GM18520 (cell line): ENCODE measurements around the gene SH3PXD2A.
"Not testable (repeated sequence)": the region's sequence is repeated elsewhere in the genome, so short reads cannot be mapped to it uniquely, and the experiment has no call there.

Experiments used
- ATAC-seq: cut with Tn5 transposase; IDR thresholded peaks from one replicate; pipeline ENCODE4 v1.9.1; 2021; ENCODE audit not compliant: unreplicated experiment

Gene SH3PXD2A

DNA sequence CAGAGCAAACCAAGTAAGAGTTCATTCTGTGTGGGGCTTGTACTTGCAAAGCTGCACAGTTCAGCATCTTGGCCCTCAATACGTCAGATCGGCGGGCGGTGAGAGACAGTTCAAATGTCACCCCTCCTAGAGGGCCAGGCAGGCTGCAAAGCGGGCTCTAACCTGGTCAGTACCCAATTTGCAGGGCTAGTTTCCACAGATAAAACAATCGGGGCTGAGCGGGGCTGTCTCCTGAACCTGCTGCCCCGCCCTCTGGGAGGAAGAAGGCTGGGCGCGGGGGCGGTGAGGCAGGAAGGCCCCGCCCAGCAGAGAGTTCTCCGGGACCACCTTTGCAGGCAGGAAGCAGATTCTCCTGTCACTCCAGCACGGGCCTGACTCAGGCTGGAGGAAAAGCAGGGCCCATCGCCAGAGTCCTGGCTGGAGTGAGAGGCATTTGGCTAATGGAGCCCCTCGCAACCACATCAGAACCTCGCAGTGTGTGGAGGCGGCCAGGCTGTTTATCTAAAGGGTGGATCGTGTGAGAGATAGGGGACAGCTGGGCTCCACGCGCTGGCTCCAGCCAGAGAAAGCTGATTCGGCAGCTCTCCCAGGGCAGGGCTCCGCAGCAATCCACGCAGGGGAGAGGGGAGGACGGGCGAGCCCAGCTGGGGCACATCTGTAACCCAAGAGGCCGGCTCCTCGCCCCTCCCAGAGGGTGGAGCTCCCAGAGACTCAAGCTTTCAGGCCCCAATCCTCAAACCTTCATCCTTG is 83.1 kb downstream of the SH3PXD2A start:
- no peak for ATAC-seq

DNA sequence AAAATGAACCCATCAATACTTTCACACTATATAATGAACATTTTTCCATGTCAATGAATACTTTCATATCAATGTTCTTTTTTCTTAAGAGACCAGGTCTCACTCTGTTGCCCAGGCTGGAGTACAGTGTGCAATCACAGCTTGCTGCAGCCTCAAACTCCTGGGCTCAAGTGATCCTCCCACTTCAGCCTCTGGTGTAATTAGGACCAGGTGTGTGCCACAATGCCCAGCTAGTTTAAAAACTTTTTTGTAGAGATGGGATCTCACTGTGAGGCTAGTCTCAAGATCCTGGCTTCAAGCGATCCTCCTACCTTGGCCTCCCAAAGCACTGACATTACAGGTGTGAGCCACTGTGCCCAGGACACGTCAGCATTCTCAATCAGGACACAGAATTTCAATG is 85.2 kb downstream of the SH3PXD2A start:
- no peak for ATAC-seq

DNA sequence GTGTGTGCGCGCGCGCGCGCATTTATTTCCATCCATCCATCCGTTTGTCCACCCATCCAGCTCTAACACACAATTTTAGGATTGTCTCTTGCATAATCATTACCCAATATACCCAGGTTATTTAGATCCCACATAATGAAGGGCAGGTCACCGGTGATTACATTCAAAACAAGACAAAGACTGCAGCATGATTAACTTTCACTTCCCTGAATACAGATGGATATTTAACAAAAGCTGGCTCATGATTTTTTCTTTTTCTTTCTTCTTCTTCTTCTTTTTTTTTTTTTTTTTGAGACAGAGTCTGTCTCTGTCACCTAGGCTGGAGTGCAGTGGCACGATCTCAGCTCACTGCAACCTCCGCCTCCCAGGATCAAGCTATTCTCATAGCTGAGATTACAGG is 86.2 kb downstream of the SH3PXD2A start:
- no peak for ATAC-seq

DNA sequence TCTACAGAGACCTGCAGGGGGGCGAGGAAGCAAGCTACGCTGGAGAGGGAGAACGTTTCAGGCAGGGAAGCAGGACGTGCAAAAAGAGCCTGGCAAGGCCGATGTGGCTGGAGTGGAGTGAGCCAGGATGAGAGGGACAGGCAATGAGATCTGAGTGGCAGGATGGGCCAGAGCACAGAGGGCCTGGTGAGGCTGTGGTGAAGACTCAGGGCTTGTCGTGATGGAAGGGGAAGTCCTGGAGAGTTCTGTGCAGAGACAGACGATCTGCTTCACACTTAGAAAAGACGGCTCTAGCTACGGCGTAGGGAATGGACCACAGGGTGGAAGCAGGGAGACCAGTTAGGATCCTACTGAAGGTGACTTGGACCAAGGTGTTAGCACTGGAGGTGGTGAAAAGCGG is 87.0 kb downstream of the SH3PXD2A start:
- ATAC-seq, result no peak

DNA sequence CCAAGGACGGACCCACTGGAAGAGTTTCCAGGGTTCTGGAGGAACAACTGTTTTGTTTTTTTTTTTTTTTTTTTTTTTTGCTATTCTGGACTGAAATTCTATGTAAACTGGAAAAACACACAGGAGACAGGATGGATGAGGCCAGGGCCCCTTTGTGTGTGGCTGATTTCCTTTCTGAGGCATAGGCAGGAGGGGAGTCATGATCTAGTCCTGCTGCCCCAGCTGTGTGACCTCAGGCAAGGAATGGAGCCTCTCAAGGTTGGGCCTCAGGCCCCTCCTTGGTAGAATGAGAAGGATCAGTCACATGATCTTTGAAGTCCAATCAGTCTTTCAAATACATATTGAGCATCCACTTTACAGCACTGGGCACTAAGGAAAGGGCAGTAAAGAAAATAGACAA is 87.6 kb downstream of the SH3PXD2A start:
- ATAC-seq, result no peak

DNA sequence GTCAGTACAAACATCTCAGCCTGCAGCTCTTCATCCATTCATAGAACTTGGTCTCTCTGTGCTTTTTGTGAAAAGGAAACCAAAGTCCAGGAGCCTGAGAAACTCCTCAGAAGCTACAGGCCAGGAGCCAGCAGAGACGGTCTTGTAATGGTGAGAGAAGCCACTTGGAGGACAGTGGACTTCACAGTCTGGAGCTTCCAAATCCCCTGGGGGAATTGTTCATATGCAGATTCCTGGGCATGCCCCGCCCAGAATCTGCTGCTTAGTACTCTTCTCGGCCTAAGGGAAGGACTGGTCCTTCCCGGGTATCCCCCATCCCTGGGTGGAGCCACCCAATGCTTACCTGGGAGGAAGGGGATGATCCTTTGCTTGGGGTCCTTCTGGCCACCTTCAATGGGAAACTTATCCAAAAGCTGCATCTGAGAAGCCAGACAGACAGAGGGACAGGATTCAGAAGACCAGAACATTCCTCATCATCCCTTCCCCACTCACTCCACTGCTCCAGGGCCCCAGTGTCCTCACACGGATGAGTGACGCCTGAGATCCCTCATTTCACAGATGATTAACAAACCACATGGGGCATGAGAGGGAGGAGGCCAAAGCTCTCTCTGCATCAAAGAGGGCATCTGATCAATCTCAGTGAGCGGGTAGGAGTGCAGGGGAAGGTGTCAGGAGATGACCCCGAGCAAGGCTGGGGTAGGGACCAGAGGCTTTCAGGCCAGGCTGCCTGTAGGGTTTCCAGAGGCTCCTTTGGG is 88.4 kb downstream of the SH3PXD2A start:
- ATAC-seq, result no peak

DNA sequence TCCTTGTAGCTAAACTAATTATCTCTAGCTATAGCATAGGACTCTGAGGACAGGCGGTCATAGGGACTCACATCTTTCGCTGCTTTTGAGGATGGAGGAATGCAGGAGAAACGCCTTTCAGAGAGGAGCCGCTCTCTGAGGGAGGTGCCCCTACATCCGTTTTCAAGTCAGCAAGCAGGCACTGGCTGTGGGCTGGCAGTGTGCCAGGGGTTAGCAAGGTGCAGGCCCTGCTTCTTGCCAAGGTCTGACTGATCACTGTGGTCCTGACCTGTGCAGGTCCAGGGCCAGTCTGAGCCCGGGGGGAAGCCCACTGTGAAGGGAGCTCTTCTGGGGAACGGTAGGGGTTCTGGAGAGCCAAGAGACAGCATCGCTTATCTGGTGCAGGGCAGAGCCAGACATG is 89.4 kb downstream of the SH3PXD2A start:
- no peak for ATAC-seq

DNA sequence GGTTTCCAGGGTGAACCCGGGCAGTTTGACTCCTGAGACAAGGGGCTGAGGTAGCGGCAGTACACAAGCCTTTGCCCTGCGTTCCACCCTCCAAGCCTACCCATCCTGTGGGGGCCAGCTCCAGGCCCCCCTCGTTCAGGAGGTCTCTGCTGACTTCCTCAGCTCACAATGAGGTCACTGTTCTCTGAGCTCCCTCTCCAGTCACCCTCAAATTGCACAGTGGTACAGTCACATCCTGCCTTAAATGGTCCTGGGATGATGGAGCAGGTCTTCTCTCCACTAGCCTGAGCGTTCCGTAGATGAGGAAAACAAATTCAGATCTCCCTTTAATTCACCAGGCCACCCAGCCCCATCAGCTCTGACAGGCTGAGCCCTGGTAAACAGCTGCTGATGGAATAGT is 90.2 kb downstream of the SH3PXD2A start:
- ATAC-seq, result no peak

DNA sequence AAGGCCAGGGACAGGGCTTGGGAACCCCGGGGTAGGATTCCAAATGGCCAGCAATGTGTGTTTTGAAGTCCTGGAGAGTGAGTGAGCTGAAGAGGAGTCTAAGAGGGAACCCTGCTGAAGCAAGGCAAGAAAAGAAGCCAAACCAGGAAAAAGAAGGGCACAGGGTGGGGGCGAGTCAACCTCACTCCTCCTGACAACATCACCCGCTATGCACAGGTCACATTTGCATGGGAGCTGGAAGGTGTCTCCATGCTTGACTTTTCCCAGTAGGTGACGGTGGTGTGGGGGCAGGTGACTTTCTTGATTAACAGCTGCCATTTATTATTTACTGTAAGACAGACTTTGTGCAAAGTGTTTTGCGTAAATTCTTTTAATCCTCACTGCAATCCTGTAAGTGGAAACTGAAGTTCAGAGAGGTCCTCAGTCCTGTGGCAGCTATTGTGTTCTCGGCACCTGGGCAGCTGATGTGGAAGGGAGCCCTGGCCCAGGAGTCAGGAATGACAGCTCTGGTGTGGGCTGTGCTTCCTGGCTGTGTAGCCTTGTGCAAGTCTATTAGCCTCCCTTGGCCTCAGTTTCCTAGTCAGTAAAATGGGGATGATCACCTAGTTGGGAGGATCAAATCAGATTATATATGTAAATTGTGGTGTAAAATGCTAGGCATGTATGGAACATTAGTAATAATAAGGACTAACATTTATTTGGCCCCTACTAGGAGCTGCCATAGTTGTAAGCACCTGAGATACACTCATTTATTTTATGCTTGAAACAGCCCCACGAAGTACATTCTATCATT is 90.9 kb downstream of the SH3PXD2A start:
- ATAC-seq, result no peak

DNA sequence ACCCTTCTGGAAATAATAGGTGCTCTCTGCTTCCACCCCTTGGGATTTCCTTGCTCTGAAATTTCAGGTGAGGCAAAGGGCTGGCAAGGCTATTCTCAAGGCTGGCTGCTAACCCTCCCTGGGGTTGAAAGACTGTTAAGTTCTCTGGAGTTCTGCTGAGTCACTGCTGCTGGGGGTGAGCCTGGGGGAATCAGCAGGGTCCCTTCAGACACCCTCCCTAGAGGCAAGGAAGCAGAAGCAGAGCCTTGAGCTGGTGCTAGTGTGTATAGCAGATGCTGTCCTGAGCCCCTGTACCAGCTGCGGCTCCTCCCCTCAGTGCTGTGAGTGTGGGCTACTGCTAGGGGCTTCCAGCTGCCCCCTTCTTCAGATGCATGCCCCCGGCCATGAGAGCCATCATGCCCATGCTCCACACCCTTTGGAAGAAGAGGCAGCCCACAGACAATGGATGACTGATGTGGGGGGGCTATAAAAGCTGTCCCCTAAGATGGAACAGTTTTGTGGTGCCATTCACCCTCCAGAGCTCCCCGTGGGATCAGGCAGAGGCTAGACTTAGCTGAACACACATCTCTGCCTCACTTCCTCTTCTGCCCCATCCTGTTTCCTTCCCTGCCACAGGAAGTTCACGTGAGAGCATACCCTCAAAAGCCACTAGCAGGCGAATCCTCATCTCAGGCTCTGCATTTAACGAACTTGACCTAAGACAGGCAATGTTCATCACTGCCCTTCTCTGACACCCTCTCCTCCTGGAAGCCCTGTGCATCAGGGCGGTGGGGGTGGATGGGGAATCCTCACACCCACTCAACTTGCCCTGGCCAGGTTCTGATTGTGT is 91.8 kb downstream of the SH3PXD2A start:
- no peak for ATAC-seq

DNA sequence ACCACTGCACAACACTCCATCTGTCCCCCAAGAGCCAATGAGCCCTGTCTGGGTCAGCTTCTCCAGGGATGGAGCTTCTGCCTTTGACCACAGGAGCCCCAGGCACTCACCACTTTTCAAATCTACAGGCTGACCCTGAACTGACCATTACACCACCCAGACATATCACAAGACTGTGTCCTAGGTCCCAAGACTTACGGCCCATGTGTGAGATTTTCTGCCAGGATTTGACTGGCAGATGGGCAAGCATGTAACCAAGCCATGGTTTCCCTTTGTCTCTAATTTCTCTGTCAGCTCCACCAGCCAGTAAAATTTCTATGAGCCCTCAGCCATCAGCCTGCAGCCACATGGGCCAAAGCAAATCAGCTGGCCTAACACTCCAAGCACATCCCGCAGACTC is 92.5 kb downstream of the SH3PXD2A start:
- ATAC-seq, result no peak

DNA sequence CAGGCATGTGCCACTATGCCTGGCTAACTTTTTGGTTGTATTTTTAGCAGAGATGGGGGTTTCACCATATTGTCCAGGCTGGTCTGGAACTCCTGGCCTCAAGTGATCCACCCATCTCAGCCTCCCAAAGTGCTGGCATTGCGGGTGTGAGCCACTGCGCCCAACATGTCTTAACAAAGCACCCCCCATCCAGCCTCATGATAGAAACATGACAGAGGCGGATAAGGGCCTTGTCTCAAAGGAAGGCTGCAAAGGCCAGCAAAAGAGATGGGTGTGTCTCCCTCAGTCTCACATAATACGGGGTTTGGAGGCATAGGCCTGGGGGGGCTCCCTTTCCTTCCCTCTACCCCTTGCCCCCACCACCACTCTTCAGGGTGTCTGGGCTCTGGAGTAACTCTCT is 93.2 kb downstream of the SH3PXD2A start:
- ATAC-seq, result no peak

DNA sequence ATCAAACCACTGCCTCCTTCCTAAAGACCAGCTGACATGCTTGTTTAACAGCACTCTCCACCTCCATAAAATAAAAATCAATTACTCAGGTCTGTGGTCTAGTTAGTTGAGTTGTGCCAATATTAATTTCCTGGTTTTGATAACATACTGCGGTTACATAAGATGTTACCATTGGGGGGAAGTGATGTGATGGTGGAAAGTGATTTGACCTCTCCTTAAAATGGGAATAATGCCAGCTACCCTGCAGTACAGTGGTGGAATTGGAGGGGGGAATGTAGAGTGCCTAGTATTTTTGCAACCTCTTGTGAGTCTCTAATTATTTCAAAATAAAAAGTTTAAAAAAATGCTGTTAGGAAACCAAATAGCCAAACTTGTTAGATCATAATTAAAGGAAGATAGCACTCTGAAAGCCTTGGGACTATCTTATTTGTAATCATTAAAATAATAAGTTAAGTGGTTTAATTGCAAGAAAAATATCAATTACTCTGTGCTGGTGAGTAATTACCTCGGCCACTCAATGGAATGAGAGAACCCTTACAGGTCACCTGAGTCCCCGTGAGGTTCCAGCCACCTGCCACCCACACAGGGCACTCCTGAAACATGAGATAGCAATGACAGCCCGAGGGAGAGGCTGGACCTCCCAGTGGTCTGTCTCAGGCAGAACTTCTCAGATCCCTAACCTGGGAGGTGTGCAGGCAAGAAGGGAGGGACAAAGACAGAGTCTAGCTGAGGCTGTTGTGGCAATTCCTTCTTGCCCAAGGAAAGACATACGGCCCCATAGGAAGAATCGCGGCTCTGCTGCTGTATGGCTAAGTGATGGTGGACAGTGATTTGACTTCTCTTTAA is 94.1 kb downstream of the SH3PXD2A start:
- no peak for ATAC-seq

DNA sequence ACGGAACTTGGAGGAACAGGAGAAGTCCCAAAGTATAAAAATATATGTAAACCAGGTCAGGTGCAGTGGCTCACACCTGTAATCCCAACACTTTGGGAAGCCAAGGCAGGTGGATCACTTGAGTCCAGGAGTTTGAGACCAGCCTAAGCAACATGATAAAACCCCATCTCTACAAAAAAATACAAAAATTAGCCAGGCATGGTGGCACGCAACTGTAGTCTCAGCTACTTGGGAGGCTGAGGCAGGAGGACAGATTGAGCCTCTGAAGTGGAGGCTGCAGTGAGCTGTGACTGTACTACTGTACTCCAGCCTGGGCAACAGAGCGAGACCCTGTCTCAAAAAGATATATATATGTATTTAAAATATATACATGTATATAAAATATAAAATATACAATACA is 95.1 kb downstream of the SH3PXD2A start:
- not testable (repeated sequence) for ATAC-seq

DNA sequence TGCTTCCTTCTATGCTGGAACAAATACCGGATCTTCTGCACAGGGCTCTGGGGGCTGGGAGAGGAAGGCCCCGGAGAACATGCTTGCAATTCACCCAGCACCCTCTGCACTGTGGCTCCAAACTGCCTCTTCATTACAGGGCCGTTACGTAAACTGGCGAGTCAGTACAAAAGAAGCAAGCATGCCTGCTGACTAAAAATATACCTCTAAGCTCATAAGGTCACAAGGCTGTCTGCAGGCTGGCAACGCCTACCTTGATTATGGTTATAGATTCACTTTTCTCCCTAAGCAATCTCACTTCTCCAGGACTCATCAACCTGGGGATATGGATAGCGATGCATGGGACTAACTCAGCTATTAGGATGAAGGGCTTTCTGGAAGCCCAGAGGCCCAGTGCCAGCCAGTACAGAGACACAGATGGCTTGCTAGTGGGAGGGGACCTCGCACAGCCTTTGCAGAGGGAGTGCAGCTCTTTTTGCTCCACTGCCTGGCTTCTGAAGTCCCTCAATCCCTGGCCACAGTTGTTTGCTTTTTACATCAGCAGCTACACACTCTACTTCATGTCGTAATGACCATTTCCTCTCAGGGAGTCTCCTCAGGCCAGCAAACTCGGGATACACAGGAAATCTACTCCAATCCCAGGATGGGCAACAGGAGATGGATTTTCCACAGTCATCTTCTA is 96.1 kb downstream of the SH3PXD2A start:
- ATAC-seq, result no peak

DNA sequence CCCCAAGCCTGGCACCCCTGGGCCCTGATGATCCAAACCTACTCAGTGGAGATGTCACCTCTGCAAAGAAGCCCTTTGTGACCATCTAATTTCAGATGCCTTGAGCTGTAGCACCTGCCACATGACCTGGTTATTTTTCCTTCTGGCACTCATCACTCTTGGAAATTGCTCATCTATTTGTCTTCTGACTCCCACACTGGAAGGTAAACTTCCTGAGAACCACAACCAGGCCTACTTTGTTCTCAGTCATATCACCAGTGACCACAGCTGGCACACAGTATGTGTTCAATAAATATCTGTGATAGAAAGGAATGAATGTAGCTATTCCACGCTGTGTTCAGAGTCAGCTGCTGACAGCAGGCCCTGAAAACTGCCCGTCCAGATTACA is 97.1 kb downstream of the SH3PXD2A start:
- no peak for ATAC-seq

DNA sequence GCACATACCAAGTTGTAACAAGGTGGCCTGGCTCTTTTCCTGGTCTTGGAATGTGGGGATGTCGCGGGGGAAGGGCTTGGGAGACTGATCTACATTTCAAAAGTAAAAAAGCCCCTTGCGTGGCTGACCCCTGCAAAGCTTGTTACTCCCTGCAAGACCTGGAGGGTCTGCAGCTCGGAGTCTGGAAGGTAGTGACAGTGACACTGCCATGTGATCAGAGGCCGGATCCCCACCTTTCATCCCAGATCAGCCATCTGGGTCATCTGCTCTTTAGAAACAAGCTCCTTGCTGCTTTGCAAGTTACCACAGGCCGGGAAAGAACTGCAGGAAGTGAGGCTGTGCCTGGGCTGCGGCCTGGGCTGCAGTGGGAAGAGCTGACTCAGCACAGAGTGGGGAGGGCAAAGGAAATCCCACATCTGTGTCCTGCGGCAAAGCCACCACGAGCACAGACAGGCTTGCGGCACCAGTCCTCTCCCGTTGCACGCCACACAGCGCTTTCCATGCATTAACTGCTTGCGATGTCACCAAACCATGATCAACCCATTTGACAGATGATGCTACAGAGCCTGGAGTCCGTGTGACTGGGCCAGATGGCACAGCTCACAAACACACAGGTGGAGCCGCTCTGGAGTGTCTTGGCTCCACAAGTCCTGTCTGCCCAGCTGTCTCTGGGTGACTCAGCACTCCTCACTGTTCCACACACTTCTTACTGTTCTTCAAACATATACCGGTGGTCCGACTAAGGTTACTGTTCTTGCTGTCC is 97.7 kb downstream of the SH3PXD2A start:
- ATAC-seq, result no peak

DNA sequence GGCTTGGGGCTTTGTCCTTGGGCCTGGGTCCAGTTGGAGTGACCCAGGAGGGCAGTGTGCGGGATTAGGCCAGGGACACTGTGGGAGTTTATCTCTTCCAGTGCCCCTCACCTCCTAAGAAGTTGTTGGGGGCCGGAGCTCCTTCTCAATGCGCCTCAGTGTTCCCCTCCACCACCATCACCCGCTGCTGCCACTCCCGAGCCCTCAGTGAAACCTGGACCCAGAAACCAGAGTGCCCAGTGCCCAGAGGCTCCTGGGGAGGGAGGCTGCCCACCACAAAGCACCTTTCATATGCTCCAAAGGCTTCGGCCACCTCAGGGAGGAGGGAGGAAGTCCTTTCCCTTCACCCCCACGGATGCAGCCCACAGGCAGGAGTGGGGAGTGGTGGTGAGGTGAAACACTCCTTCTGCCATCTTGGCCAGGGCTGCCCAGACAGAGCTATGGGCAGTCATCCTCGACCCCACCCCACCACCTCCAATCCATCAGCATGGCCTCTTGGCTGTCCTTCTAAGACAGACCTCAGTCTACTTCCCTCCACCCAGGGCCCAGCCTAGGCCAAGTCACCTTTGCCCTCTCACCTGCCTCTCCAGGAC is 99.0 kb downstream of the SH3PXD2A start:
- ATAC-seq, result no peak
